GM18951 (cell line): ENCODE measurements around the gene RAB30.

Experiments used
- POLR2A ChIP-seq: IDR thresholded peaks from 4 replicates; pipeline ENCODE4 v1.6.1; 2011; ENCODE audit warnings: mild to moderate bottlenecking; ENCODE audit not compliant: insufficient read length, insufficient read depth; ENCODE audit errors: extremely low read depth
- in situ Hi-C: fragments of 300-500 bp; cut with MboI; formaldehyde crosslinking; loops from one replicate; pipeline ENCODE4 v1.12.0; 2022; ENCODE audit warnings: low sequenced_read_pairs, mixed read lengths, inconsistent platforms; ENCODE audit not compliant: unreplicated experiment

The RAB30 gene

GRCh38 chr11:83071567-83072349 is at the start of gene RAB30:
RAB30 (minus strand) TSS chr11:83071897; CDS start chr11:82997316, 74,581 bp downstream.
- in situ Hi-C loops, result no loop called here
- TF ChIP-seq POLR2A, result peak; percentile 88

GRCh38 chr11:83120327-83120726 is 48.6 kb upstream of the RAB30 start:
- no peak for TF ChIP-seq POLR2A
- in situ Hi-C loops, result no loop called here

- in situ Hi-C loops, result no loop called here
- no peak for TF ChIP-seq POLR2A
These were observed 47.5 kb upstream of the RAB30 start for GRCh38 chr11:83119216-83119615.

GRCh38 chr11:83118814-83119213 is 47.1 kb upstream of the RAB30 start:
- no peak for TF ChIP-seq POLR2A
- in situ Hi-C loops, result no loop called here

- no peak for TF ChIP-seq POLR2A
- in situ Hi-C loops, result no loop called here
These were observed 44.4 kb upstream of the RAB30 start for GRCh38 chr11:83116015-83116641.

GRCh38 chr11:83115551-83115950 is 43.9 kb upstream of the RAB30 start:
- in situ Hi-C loops, result no loop called here

GRCh38 chr11:83115026-83115425 is 43.3 kb upstream of the RAB30 start:
- no peak for TF ChIP-seq POLR2A
- in situ Hi-C loops, result no loop called here

More at GRCh38 chr11:83115551-83115950, 43.9 kb upstream of the RAB30 start:
- TF ChIP-seq POLR2A, result no peak

GRCh38 chr11:83112886-83113285 is 41.2 kb upstream of the RAB30 start:
- in situ Hi-C loops, result no loop called here
- no peak for TF ChIP-seq POLR2A

GRCh38 chr11:83105168-83105567 is 33.5 kb upstream of the RAB30 start:
- TF ChIP-seq POLR2A, result no peak
- in situ Hi-C loops, result no loop called here

GRCh38 chr11:83102834-83103233 is 31.1 kb upstream of the RAB30 start:
- in situ Hi-C loops, result no loop called here
- no peak for TF ChIP-seq POLR2A

- in situ Hi-C loops, result no loop called here
- TF ChIP-seq POLR2A, result no peak
These were observed 25.9 kb upstream of the RAB30 start for GRCh38 chr11:83097429-83098075.

GRCh38 chr11:83093634-83094033 is 21.9 kb upstream of the RAB30 start:
- no peak for TF ChIP-seq POLR2A
- in situ Hi-C loops, result no loop called here

GRCh38 chr11:83092488-83093384 is 21.0 kb upstream of the RAB30 start:
- in situ Hi-C loops, result no loop called here
- TF ChIP-seq POLR2A, result no peak
